HepG2 (cell line): ENCODE data around the gene CEP97. TPM values are rescaled to one million over a fixed set of nuclear protein-coding genes. Genes with fewer than 3 reads are reported as not detected.

Source experiments
- GATAD2A ChIP-seq: IDR thresholded peaks from 2 replicates; pipeline ENCODE4 v1.6.1; 2016
- GLI4 ChIP-seq: sonication (generic); formaldehyde crosslinking; IDR thresholded peaks from 2 replicates; pipeline ENCODE4 v1.5.1; 2020; ENCODE audit warnings: missing genetic modification reagents, mild to moderate bottlenecking, moderate library complexity, borderline replicate concordance
- KDM5B ChIP-seq: sonication (generic); formaldehyde crosslinking; IDR thresholded peaks from 2 replicates; pipeline ENCODE4 v1.4.0; 2020; ENCODE audit warnings: missing genetic modification reagents, mild to moderate bottlenecking, borderline replicate concordance
- KIAA2018 ChIP-seq: sonication (generic); formaldehyde crosslinking; IDR thresholded peaks from 2 replicates; pipeline ENCODE4 v1.5.0; 2020; ENCODE audit warnings: mild to moderate bottlenecking, missing genetic modification reagents, borderline replicate concordance
- MTF2 ChIP-seq: sonication (generic); formaldehyde crosslinking; IDR thresholded peaks from 2 replicates; pipeline ENCODE4 v1.5.0; 2020; ENCODE audit warnings: missing genetic modification reagents, borderline replicate concordance
- NCOA5 ChIP-seq: sonication (generic); formaldehyde crosslinking; IDR thresholded peaks from 2 replicates; pipeline ENCODE4 v1.4.0; 2020; ENCODE audit warnings: missing genetic modification reagents
- PLRG1 ChIP-seq: fragments of 450-650 bp; conservative IDR thresholded peaks from 2 replicates; pipeline ENCODE4 v1.6.1; 2016
- RARG ChIP-seq: sonication (generic); formaldehyde crosslinking; IDR thresholded peaks from 2 replicates; pipeline ENCODE4 v1.4.0; 2020; ENCODE audit warnings: low read depth, mild to moderate bottlenecking, missing genetic modification reagents
- SALL1 ChIP-seq: sonication (generic); formaldehyde crosslinking; IDR thresholded peaks from 2 replicates; pipeline ENCODE4 v1.8.0; 2022; ENCODE audit warnings: mild to moderate bottlenecking, missing genetic modification reagents
- THYN1 ChIP-seq: sonication (generic); formaldehyde crosslinking; IDR thresholded peaks from 2 replicates; pipeline ENCODE4 v1.8.1; 2023; ENCODE audit warnings: low read depth, mild to moderate bottlenecking, moderate library complexity, missing genetic modification reagents, borderline replicate concordance
- ZFYVE20 ChIP-seq: sonication (generic); formaldehyde crosslinking; IDR thresholded peaks from 2 replicates; pipeline ENCODE4 v1.8.0; 2023; ENCODE audit warnings: low read depth, mild to moderate bottlenecking, moderate library complexity, missing genetic modification reagents, borderline replicate concordance
- ZNF431 ChIP-seq: sonication (generic); formaldehyde crosslinking; IDR thresholded peaks from 2 replicates; pipeline ENCODE4 v1.9.0; 2022; ENCODE audit warnings: missing genetic modification reagents, low read depth, mild to moderate bottlenecking, borderline replicate concordance
- polyA plus RNA-seq, 8 experiments: library from polyadenylated mRNA; depleted of rRNA in 3 of 8; stranded (reverse) in 7 of 8; unstranded in 1 of 8; fragments of >200 nt; fragmentation: Illumina TruSeq in 4 of 8; extraction: Trizol in 4 of 8; gene quantifications; 2 replicates each; pipeline versions ENCODE4 v1.2.1 to v1.2.3, GENCODE V29; 2011 to 2016; ENCODE audit warnings: low read depth in 4 of 8, missing spikeins in 1 of 8, mixed read lengths in 1 of 8; ENCODE audit not compliant: insufficient read depth in 1 of 8
- total RNA-seq, 5 experiments: library from RNA; depleted of rRNA; stranded (reverse); fragments of >200 nt; fragmentation: Illumina TruSeq; extraction: Trizol; gene quantifications; 2 replicates each; pipeline ENCODE4 v1.2.3, GENCODE V29; 2016; ENCODE audit warnings: low read depth in 1 of 5
- TF ChIP-seq, protein P1 (sequence below): conservative IDR thresholded peaks from 2 replicates; pipeline ENCODE4 v1.6.1; 2018; ENCODE audit warnings: missing genetic modification reagents
- TF ChIP-seq, protein P2 (sequence below): sonication (generic); formaldehyde crosslinking; IDR thresholded peaks from 2 replicates; pipeline ENCODE4 v1.4.0; 2020; ENCODE audit warnings: mild to moderate bottlenecking, missing genetic modification reagents
- TF ChIP-seq, protein P3 (sequence below): sonication (generic); formaldehyde crosslinking; conservative IDR thresholded peaks from 2 replicates; pipeline ENCODE4 v1.4.0; 2020; ENCODE audit warnings: mild to moderate bottlenecking, missing genetic modification reagents, moderate library complexity

The CEP97 gene
- total and polyA plus RNA-seq, 2 of the 13 experiments (the other 11 are each of a cell fraction or from before 2014, with no cell fraction given): 0.99 to 6.5 TPM

GRCh38 chr3:101779047-101779821, 54.8 kb downstream of the CEP97 start, which contains the start of gene NXPE3 (continued):
- TF ChIP-seq KIAA2018 (CRISPR knock-in tag): no peak; the same call in 1 of the 2 replicates
- peak; percentile 88 for TF ChIP-seq ZFYVE20 (CRISPR knock-in tag)
- peak; percentile 47 for TF ChIP-seq GATAD2A (CRISPR knock-in tag)
- TF ChIP-seq PLRG1: no peak
- TF ChIP-seq, protein P1, sequence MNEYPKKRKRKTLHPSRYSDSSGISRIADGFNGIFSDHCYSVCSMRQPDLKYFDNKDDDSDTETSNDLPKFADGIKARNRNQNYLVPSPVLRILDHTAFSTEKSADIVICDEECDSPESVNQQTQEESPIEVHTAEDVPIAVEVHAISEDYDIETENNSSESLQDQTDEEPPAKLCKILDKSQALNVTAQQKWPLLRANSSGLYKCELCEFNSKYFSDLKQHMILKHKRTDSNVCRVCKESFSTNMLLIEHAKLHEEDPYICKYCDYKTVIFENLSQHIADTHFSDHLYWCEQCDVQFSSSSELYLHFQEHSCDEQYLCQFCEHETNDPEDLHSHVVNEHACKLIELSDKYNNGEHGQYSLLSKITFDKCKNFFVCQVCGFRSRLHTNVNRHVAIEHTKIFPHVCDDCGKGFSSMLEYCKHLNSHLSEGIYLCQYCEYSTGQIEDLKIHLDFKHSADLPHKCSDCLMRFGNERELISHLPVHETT (CRISPR knock-in tag): no peak
- no peak for TF ChIP-seq NCOA5
- TF ChIP-seq, protein P2, sequence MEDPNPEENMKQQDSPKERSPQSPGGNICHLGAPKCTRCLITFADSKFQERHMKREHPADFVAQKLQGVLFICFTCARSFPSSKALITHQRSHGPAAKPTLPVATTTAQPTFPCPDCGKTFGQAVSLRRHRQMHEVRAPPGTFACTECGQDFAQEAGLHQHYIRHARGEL (CRISPR knock-in tag): peak; percentile 80; the same call in 1 of the 2 replicates
- TF ChIP-seq ZNF431 (CRISPR knock-in tag): 0 out of 2 replicates have a peak, but pooled peaks have one; percentile 76
- peak; percentile 86; the same call in 1 of the 2 replicates for TF ChIP-seq THYN1
- TF ChIP-seq, protein P3, sequence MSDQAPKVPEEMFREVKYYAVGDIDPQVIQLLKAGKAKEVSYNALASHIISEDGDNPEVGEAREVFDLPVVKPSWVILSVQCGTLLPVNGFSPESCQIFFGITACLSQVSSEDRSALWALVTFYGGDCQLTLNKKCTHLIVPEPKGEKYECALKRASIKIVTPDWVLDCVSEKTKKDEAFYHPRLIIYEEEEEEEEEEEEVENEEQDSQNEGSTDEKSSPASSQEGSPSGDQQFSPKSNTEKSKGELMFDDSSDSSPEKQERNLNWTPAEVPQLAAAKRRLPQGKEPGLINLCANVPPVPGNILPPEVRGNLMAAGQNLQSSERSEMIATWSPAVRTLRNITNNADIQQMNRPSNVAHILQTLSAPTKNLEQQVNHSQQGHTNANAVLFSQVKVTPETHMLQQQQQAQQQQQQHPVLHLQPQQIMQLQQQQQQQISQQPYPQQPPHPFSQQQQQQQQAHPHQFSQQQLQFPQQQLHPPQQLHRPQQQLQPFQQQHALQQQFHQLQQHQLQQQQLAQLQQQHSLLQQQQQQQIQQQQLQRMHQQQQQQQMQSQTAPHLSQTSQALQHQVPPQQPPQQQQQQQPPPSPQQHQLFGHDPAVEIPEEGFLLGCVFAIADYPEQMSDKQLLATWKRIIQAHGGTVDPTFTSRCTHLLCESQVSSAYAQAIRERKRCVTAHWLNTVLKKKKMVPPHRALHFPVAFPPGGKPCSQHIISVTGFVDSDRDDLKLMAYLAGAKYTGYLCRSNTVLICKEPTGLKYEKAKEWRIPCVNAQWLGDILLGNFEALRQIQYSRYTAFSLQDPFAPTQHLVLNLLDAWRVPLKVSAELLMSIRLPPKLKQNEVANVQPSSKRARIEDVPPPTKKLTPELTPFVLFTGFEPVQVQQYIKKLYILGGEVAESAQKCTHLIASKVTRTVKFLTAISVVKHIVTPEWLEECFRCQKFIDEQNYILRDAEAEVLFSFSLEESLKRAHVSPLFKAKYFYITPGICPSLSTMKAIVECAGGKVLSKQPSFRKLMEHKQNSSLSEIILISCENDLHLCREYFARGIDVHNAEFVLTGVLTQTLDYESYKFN (CRISPR knock-in tag): 0 out of 2 replicates have a peak, but pooled peaks have one; percentile 18
- TF ChIP-seq GLI4 (CRISPR knock-in tag): no peak
- peak; percentile 68; the same call in 1 of the 2 replicates for TF ChIP-seq MTF2 (CRISPR knock-in tag)
- TF ChIP-seq RARG: no peak
- peak; percentile 81 for TF ChIP-seq SALL1 (CRISPR knock-in tag)
- peak; percentile 91 for TF ChIP-seq KDM5B (CRISPR knock-in tag)
